ENCODE data around the gene CLIC4. TPM values are rescaled to one million over a fixed set of nuclear protein-coding genes. Genes with fewer than 3 reads are reported as not detected.
"Not testable (repeated sequence)": the region's sequence is repeated elsewhere in the genome, so short reads cannot be mapped to it uniquely, and the experiment has no call there.

Gene CLIC4
- total RNA-seq, 1 experiment from 2014 or later = 123 TPM

GRCh38 chr1:24888061-24888970 is 143.1 kb downstream of the CLIC4 start:
- Histone ChIP-seq H3K27ac (no peak overlapping the region), H3K27me3 (ENCODE audit: insufficient read depth, low read depth) (no peaks in the 10 kb centered on the region), H3K4me1 (replicated peaks; ENCODE audit: insufficient read depth) (no peaks in the 10 kb centered on the region), H3K79me2 (ENCODE audit: low read depth) (no peaks in the 10 kb centered on the region), H3K4me2 (no peak overlapping the region), H3K9me2 (ENCODE audit: insufficient read depth) (no peaks in the 10 kb centered on the region), H2AFZ (no peak overlapping the region), H3K9me3 (ENCODE audit: insufficient read depth, low read depth) (no peaks in the 10 kb centered on the region), H3K4me3 (no peak overlapping the region), H3K36me3 (ENCODE audit: low read depth) (no peaks in the 10 kb centered on the region), H4K20me1 (ENCODE audit: insufficient read depth) (no peaks in the 10 kb centered on the region), H3F3A (ENCODE audit: insufficient read depth, low read depth) (no peaks in the 10 kb centered on the region)
- no peak for DNase-seq
- ChIA-PET POLR2A (ENCODE audit: unreplicated experiment) (no interaction called here), CTCF (no interaction called here)
- TF ChIP-seq EZH2 (IDR thresholded peaks at IDR 0.05; ENCODE audit: low read depth) = no peak
- no peak for TF ChIP-seq CTCF (conservative IDR thresholded peaks at IDR 0.05)
- intact Hi-C loops (cut with micrococcal nuclease; ENCODE audit: unreplicated experiment) = no loop called here
- BruUV-seq (replicated peaks) = no TSS peak

GRCh38 chr1:24888971-24889676 is 143.9 kb downstream of the CLIC4 start:
- no TSS peak for BruUV-seq (replicated peaks)
- TF ChIP-seq CTCF (conservative IDR thresholded peaks at IDR 0.05) = no peak
- no peak for TF ChIP-seq EZH2 (IDR thresholded peaks at IDR 0.05; ENCODE audit: low read depth)
- no peak for DNase-seq
- H3K9me3 ChIP-seq (ENCODE audit: insufficient read depth, low read depth) = no peaks in the 10 kb centered on the region
- ChIA-PET POLR2A (ENCODE audit: unreplicated experiment) (no interaction called here), CTCF (no interaction called here)
- no peaks in the 10 kb centered on the region for H3K79me2 ChIP-seq (ENCODE audit: low read depth)
- no peaks in the 10 kb centered on the region for H4K20me1 ChIP-seq (ENCODE audit: insufficient read depth)
- no peak overlapping the region for H3K4me3 ChIP-seq
- no peaks in the 10 kb centered on the region for H3K36me3 ChIP-seq (ENCODE audit: low read depth)
- H3F3A ChIP-seq (ENCODE audit: insufficient read depth, low read depth) = no peaks in the 10 kb centered on the region
- H3K4me2 ChIP-seq = no peak overlapping the region
- H3K9me2 ChIP-seq (ENCODE audit: insufficient read depth) = no peaks in the 10 kb centered on the region
- no peaks in the 10 kb centered on the region for H3K4me1 ChIP-seq (replicated peaks; ENCODE audit: insufficient read depth)
- intact Hi-C loops (cut with micrococcal nuclease; ENCODE audit: unreplicated experiment) = no loop called here
- H3K27ac ChIP-seq = no peak overlapping the region
- no peak overlapping the region for H2AFZ ChIP-seq
- no peaks in the 10 kb centered on the region for H3K27me3 ChIP-seq (ENCODE audit: insufficient read depth, low read depth)

- intact Hi-C loops (cut with micrococcal nuclease; ENCODE audit: unreplicated experiment) = loop anchor here (1.0 kb wide), 1 partner anchor 35 kb away; no protein-coding TSS in a partner anchor
- H3F3A ChIP-seq (ENCODE audit: insufficient read depth, low read depth) = no peaks in the 10 kb centered on the region
- H3K4me1 ChIP-seq (replicated peaks; ENCODE audit: insufficient read depth) = no peaks in the 10 kb centered on the region
Measured at GRCh38 chr1:24890887-24891286, 145.6 kb downstream of the CLIC4 start.

GRCh38 chr1:24891367-24891766 is 146.1 kb downstream of the CLIC4 start:
- H3K27ac ChIP-seq; H3K4me2 ChIP-seq; H3K27me3 ChIP-seq (ENCODE audit: insufficient read depth, low read depth); H3K4me3 ChIP-seq; CTCF ChIA-PET; H2AFZ ChIP-seq; H3K36me3 ChIP-seq (ENCODE audit: low read depth); BruUV-seq (replicated peaks); POLR2A ChIA-PET (ENCODE audit: unreplicated experiment); H3K9me2 ChIP-seq (ENCODE audit: insufficient read depth); H3K4me1 ChIP-seq (replicated peaks; ENCODE audit: insufficient read depth); H4K20me1 ChIP-seq (ENCODE audit: insufficient read depth); DNase-seq; H3K9me3 ChIP-seq (ENCODE audit: insufficient read depth, low read depth); H3K79me2 ChIP-seq (ENCODE audit: low read depth); H3F3A ChIP-seq (ENCODE audit: insufficient read depth, low read depth): not testable (repeated sequence)
- intact Hi-C loops (cut with micrococcal nuclease; ENCODE audit: unreplicated experiment) = loop anchor here (1.0 kb wide), 1 partner anchor 35 kb away; no protein-coding TSS in a partner anchor

More at GRCh38 chr1:24890887-24891286, 145.6 kb downstream of the CLIC4 start:
- Histone ChIP-seq H4K20me1 (ENCODE audit: insufficient read depth) (no peaks in the 10 kb centered on the region), H3K36me3 (ENCODE audit: low read depth) (no peaks in the 10 kb centered on the region), H3K9me3 (ENCODE audit: insufficient read depth, low read depth) (no peaks in the 10 kb centered on the region), H3K9me2 (ENCODE audit: insufficient read depth) (no peaks in the 10 kb centered on the region), H3K27ac (no peak overlapping the region), H3K27me3 (ENCODE audit: insufficient read depth, low read depth) (no peaks in the 10 kb centered on the region), H3K4me2 (no peak overlapping the region), H3K4me3 (no peak overlapping the region), H2AFZ (no peak overlapping the region), H3K79me2 (ENCODE audit: low read depth) (no peaks in the 10 kb centered on the region)
- BruUV-seq (replicated peaks) = no TSS peak
- ChIA-PET CTCF (no interaction called here), POLR2A (ENCODE audit: unreplicated experiment) (no interaction called here)
- DNase-seq = no peak
- TF ChIP-seq CTCF (conservative IDR thresholded peaks at IDR 0.05) (no peak), EZH2 (IDR thresholded peaks at IDR 0.05; ENCODE audit: low read depth) (no peak)
